ENCODE measurements around the gene TBC1D22A. TPM values are rescaled to one million over a fixed set of nuclear protein-coding genes. Genes with fewer than 3 reads are reported as not detected.

TBC1D22A gene
- total RNA-seq, 2 donors from 2014 or later: 21.5 to 23.1 TPM

DNA sequence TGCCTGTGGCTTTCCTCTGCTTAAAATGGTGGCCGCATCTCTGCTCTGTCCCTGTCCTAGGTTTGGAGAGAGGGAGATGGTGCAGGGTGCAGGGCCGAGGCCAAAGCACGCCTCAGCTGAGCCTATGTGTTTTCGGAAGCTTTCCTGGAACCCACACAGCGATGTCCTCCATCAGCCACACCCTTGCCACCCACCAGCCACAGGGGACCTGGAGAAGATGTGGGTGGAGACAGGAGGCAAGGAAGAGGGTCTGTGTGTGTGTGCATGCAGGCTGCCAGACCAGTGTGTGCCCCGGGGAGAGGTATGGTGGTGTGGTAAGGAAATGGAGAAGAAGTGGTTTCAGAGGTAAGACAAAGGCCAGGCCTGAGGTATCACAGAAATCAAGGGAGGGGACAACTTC lies 155.7 kb downstream of the TBC1D22A start:
- WGBS, 2 donors: 81 to 84% methylated on average over 6 of the region's 6 CpGs
- intact Hi-C loops (cut with DNase I): no loop called here
- no peak for ATAC-seq

DNA sequence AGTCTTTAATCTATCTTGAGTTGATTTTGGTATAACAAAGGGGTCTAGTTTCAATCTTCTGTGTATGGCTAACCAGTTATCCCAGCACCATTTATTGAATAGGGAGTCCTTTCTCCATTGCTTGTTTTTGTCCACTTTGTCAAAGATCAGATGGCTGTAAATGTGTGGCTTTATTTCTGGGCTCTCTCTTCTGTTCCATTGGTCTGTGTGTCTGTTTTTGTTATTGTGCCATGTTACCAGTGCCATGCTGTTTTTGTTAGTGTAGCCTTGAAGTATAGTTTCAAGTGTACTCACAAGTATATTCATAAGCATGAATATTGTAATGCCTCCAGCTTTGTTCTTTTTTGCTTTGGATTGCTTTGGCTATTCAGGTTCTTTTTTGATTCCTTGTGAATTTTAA lies 159.6 kb downstream of the TBC1D22A start:
- ATAC-seq (no peak), DNase-seq (no peak)
- H3K4me1 ChIP-seq: no peaks in the 10 kb centered on the region
- no peaks in the 10 kb centered on the region for H3K9me3 ChIP-seq
- no peaks in the 10 kb centered on the region for H3K27me3 ChIP-seq
- TF ChIP-seq POLR2A (IDR thresholded peaks at IDR 0.05): no peak
- TF ChIP-seq, protein P1, sequence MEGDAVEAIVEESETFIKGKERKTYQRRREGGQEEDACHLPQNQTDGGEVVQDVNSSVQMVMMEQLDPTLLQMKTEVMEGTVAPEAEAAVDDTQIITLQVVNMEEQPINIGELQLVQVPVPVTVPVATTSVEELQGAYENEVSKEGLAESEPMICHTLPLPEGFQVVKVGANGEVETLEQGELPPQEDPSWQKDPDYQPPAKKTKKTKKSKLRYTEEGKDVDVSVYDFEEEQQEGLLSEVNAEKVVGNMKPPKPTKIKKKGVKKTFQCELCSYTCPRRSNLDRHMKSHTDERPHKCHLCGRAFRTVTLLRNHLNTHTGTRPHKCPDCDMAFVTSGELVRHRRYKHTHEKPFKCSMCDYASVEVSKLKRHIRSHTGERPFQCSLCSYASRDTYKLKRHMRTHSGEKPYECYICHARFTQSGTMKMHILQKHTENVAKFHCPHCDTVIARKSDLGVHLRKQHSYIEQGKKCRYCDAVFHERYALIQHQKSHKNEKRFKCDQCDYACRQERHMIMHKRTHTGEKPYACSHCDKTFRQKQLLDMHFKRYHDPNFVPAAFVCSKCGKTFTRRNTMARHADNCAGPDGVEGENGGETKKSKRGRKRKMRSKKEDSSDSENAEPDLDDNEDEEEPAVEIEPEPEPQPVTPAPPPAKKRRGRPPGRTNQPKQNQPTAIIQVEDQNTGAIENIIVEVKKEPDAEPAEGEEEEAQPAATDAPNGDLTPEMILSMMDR (IDR thresholded peaks at IDR 0.05): no peak
- H3K36me3 ChIP-seq (replicated peaks in 1 of 2; ENCODE audit: insufficient read depth in 1 of 2, low read depth in 2 of 2): peaks cover 0 to 3% of the 10 kb centered on the region in 2 donors
- intact Hi-C loops (cut with DNase I): no loop called here
- no peak overlapping the region for H3K27ac ChIP-seq
- H3K4me3 ChIP-seq: no peak overlapping the region

More for the DNA sequence above, 155.7 kb downstream of the TBC1D22A start:
- no peak overlapping the region for H3K4me3 ChIP-seq
- H3K27ac ChIP-seq: no peak overlapping the region
- H3K9me3 ChIP-seq: no peaks in the 10 kb centered on the region
- no peak for DNase-seq
- peaks cover 1 to 4% of the 10 kb centered on the region in 2 donors for H3K36me3 ChIP-seq (replicated peaks in 1 of 2; ENCODE audit: insufficient read depth in 1 of 2, low read depth in 2 of 2)
- H3K4me1 ChIP-seq: no peaks in the 10 kb centered on the region
- TF ChIP-seq, protein P1 (IDR thresholded peaks at IDR 0.05): no peak
- TF ChIP-seq POLR2A (IDR thresholded peaks at IDR 0.05): no peak
- H3K27me3 ChIP-seq: no peaks in the 10 kb centered on the region

DNA sequence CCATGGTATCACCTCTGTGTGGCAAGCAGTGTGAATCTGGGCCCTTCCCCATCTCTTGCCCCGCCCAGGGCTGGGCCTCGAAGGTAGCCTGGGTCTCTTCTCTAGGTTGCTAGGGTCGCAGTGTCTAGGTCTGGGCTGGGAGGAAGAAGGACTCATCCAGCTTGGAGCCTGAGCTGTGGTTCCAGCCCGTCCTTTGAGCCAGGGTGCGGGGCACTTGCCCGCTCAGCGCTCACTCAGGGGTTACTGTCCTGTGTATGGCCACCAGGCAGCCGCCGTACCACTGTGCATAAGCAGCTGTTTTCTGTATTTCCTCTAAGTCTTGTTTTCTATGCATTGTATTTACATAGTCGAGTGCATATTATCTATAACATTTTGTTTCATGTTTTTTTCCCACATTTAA lies 160.9 kb downstream of the TBC1D22A start:
- no peak for DNase-seq

DNA sequence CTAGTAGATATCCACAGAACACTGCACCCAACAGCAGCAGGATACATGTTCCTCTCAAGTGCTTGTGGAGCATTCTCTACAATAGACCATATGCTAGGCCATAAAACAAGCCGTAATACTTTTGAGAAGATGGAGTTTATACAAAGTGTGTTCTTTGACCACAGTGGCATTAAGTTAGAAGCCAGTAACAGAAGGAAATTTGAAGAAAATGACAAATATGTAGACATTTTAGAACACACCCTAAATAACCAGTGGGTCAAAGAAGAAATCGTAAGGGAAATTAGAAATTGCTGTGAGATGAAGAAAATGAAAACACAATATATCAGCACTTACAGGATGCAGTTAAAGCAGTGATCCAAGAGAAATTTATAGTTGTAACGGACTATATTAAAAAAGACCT lies 163.4 kb downstream of the TBC1D22A start:
- H3K27ac ChIP-seq: no peak overlapping the region
- TF ChIP-seq POLR2A (IDR thresholded peaks at IDR 0.05): no peak
- TF ChIP-seq, protein P1 (IDR thresholded peaks at IDR 0.05): no peak

More for the DNA sequence above, 160.9 kb downstream of the TBC1D22A start:
- Histone ChIP-seq H3K36me3 (replicated peaks in 1 of 2; ENCODE audit: insufficient read depth in 1 of 2, low read depth in 2 of 2) (peaks cover 0 to 3% of the 10 kb centered on the region in 2 donors), H3K27me3 (no peaks in the 10 kb centered on the region), H3K9me3 (no peaks in the 10 kb centered on the region), H3K27ac (no peak overlapping the region), H3K4me1 (no peaks in the 10 kb centered on the region), H3K4me3 (no peak overlapping the region)
- ATAC-seq: no peak
- TF ChIP-seq POLR2A (IDR thresholded peaks at IDR 0.05): no peak
- TF ChIP-seq, protein P1 (IDR thresholded peaks at IDR 0.05): no peak
- WGBS, 2 donors: 85 to 99% methylated on average over 7 to 10 of the region's 10 CpGs
- intact Hi-C loops (cut with DNase I): no loop called here

DNA sequence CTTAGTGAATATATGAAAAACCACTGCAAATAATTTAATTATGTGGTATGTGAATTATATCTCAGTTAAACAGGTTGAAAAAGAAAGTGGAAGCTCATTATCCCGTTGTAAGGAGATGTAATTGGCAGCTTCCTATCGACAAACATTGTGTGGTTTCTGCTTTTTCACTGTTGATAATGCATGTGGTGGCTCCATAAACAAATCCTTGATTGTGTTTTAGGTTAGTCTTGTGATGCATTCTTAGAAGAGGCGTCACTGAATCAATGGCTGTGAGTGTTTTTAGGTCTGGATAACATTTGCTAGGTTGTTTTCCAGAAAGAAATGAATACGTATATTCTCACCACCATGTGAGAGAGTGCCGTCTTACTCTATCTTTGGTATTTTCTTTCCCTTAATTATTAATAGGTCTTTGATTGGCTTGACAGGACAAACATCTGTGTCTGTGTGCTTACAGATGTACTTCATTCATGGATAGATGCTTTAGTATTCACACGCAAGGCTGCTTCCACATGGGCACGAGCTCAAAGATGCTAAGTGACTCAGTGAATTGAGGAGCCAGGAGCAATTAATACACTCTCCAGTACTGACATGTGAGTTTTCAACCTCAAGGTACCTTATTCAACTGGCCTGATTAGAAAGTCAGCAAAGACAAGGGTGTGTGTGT lies 166.7 kb downstream of the TBC1D22A start:
- intact Hi-C loops (cut with DNase I): no loop called here
- 77 to 81% methylated on average over 7 of the region's 7 CpGs for WGBS, 2 donors
- no peak overlapping the region for H3K27ac ChIP-seq
- H3K36me3 ChIP-seq (replicated peaks in 1 of 2; ENCODE audit: insufficient read depth in 1 of 2, low read depth in 2 of 2): no peaks in the 10 kb centered on the region
- TF ChIP-seq POLR2A (IDR thresholded peaks at IDR 0.05): no peak
- TF ChIP-seq, protein P1 (IDR thresholded peaks at IDR 0.05): no peak
- H3K4me1 ChIP-seq: peaks cover 17% of the 10 kb centered on the region
- no peak for ATAC-seq
- H3K27me3 ChIP-seq: no peaks in the 10 kb centered on the region
- H3K9me3 ChIP-seq: no peaks in the 10 kb centered on the region
- no peak overlapping the region for H3K4me3 ChIP-seq
- DNase-seq: no peak

More for the DNA sequence above, 163.4 kb downstream of the TBC1D22A start:
- DNase-seq (no peak), ATAC-seq (no peak)
- H3K36me3 ChIP-seq (replicated peaks in 1 of 2; ENCODE audit: insufficient read depth in 1 of 2, low read depth in 2 of 2): no peaks in the 10 kb centered on the region
- intact Hi-C loops (cut with DNase I): no loop called here
- H3K9me3 ChIP-seq: no peaks in the 10 kb centered on the region
- no peaks in the 10 kb centered on the region for H3K4me1 ChIP-seq
- 65 to 78% methylated on average over 3 of the region's 3 CpGs for WGBS, 2 donors
- no peak overlapping the region for H3K4me3 ChIP-seq
- H3K27me3 ChIP-seq: no peaks in the 10 kb centered on the region
